Measurements from ENCODE around the gene FAM217B.

DNA sequence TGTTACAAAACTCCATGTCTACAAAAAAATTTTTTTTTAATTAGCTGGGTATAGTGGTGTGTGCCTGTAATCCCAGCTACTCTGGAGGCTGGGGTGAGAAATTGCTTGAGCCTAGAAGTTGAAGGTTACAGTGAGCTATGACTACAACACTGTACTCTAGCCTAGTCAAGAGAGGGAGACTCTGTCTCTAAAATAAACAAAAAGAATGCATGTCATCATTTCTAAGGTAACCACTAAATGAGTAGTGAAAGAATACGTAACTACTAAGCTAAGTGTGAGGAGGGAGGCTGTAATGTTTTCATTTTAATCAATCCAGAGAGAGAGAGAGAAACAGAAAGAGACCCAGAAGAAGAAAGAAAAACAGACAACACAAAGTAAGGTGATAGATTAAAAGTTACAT, 16.7 kb upstream of the FAM217B start:
- TF ChIP-seq, protein P1, sequence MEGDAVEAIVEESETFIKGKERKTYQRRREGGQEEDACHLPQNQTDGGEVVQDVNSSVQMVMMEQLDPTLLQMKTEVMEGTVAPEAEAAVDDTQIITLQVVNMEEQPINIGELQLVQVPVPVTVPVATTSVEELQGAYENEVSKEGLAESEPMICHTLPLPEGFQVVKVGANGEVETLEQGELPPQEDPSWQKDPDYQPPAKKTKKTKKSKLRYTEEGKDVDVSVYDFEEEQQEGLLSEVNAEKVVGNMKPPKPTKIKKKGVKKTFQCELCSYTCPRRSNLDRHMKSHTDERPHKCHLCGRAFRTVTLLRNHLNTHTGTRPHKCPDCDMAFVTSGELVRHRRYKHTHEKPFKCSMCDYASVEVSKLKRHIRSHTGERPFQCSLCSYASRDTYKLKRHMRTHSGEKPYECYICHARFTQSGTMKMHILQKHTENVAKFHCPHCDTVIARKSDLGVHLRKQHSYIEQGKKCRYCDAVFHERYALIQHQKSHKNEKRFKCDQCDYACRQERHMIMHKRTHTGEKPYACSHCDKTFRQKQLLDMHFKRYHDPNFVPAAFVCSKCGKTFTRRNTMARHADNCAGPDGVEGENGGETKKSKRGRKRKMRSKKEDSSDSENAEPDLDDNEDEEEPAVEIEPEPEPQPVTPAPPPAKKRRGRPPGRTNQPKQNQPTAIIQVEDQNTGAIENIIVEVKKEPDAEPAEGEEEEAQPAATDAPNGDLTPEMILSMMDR (IDR thresholded peaks at IDR 0.05) = no peak
- TF ChIP-seq POLR2AphosphoS5 (IDR thresholded peaks at IDR 0.05; ENCODE audit: insufficient read depth in 1 of 2, low read depth in 1 of 2) = no peak
